LNCaP clone FGC (cell line): ENCODE measurements around the gene MRPL1.

Experiments
- DNase-seq: peaks from one replicate; pipeline ENCODE4 v3.0.0-alpha.2; 2011; ENCODE audit warnings: low read depth
- H3K4me3 ChIP-seq: 2 replicates; pipeline ENCODE4 v1.5.1; 2011; ENCODE audit warnings: mild to moderate bottlenecking, low read depth, low read length, control low read depth
- CTCF ChIP-seq: IDR thresholded peaks from 2 replicates; pipeline ENCODE4 v1.5.1; 2012; ENCODE audit warnings: mild to moderate bottlenecking; ENCODE audit not compliant: control insufficient read depth, insufficient read depth; ENCODE audit errors: extremely low read depth

MRPL1 gene

GRCh38 chr4:77833126-77833724 lies 29.4 kb upstream of the MRPL1 start:
- DNase-seq: no peak
- no peak overlapping the region for H3K4me3 ChIP-seq
- TF ChIP-seq CTCF: no peak

- H3K4me3 ChIP-seq: no peak overlapping the region
- DNase-seq: no peak
- no peak for TF ChIP-seq CTCF
These were observed 28.2 kb upstream of the MRPL1 start for GRCh38 chr4:77834403-77834802.

GRCh38 chr4:77843628-77844027 lies 19.0 kb upstream of the MRPL1 start:
- TF ChIP-seq CTCF: no peak

GRCh38 chr4:77844363-77844762 lies 18.3 kb upstream of the MRPL1 start:
- H3K4me3 ChIP-seq: no peak overlapping the region
- no peak for DNase-seq
- TF ChIP-seq CTCF: no peak

More at GRCh38 chr4:77843628-77844027, 19.0 kb upstream of the MRPL1 start:
- no peak overlapping the region for H3K4me3 ChIP-seq
- no peak for DNase-seq

- no peak for TF ChIP-seq CTCF
- H3K4me3 ChIP-seq: no peak overlapping the region
- DNase-seq: no peak
These were observed 17.2 kb upstream of the MRPL1 start for GRCh38 chr4:77845400-77845799.

GRCh38 chr4:77845929-77846328 lies 16.7 kb upstream of the MRPL1 start:
- no peak for DNase-seq
- no peak overlapping the region for H3K4me3 ChIP-seq
- no peak for TF ChIP-seq CTCF

GRCh38 chr4:77848508-77848907 lies 14.1 kb upstream of the MRPL1 start:
- no peak overlapping the region for H3K4me3 ChIP-seq
- DNase-seq: no peak
- TF ChIP-seq CTCF: no peak
